ENCODE results near the gene PROCR.

Gene PROCR

DNA sequence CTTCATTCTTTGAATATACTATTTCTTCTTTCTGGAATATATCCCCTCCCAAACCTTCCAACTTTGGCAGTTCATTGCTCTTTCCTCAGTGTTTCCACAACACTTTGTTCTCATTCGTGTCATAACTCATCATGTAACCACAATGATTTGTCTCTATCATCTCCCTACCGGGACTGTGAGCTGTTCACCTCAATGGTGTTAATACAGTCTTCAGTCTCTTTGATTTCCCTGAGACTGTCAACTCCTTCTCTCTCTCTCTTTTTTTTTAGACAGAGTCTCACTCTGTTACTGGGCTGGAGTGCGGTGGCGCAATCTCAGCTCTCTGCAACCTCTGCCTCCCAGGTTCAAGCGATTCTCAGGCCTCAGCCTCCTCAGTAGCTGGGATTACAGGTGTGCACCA is 52.1 kb downstream of the PROCR start:
- no peak overlapping the region for H3K14ac ChIP-seq (ENCODE audit: low read length)
- WGBS, 2 donors (ENCODE audit: extremely low coverage in 2 of 2, insufficient read length in 2 of 2, insufficient replicate concordance in 1 of 2) = no CpG with 5 or more reads among the region's 5 CpGs
- H3K27ac ChIP-seq (replicated peaks; ENCODE audit: low read length) = no peak overlapping the region
- no peak for DNase-seq (ENCODE audit: low spot score)
- no peak overlapping the region for H3K18ac ChIP-seq (ENCODE audit: low read length)
- no peak overlapping the region for H3K9ac ChIP-seq (ENCODE audit: low read depth, low read length, poor library complexity)
- H2BK15ac ChIP-seq (ENCODE audit: low read length) = no peak overlapping the region
- no peak overlapping the region for H4K8ac ChIP-seq (ENCODE audit: low read depth, low read length)
- no peaks in the 10 kb centered on the region for H3K79me1 ChIP-seq (ENCODE audit: low read depth, low read length)
- H3K4me2 ChIP-seq (ENCODE audit: insufficient read depth, low read length, poor library complexity, severe bottlenecking) = no peak overlapping the region
- no peaks in the 10 kb centered on the region for H3K36me3 ChIP-seq (replicated peaks in 1 of 2; ENCODE audit: control insufficient read depth in 2 of 2, insufficient read depth in 2 of 2, low read length in 2 of 2)
- H4K91ac ChIP-seq (ENCODE audit: low read depth, low read length, poor library complexity) = no peak overlapping the region
- H3K4ac ChIP-seq (ENCODE audit: low read length) = no peak overlapping the region
- peaks cover 0 to 7% of the 10 kb centered on the region in 2 donors for H3K4me1 ChIP-seq (ENCODE audit: control insufficient read depth in 2 of 2, insufficient read depth in 1 of 2, low read depth in 1 of 2, low read length in 2 of 2)
- H3K27me3 ChIP-seq (ENCODE audit: control insufficient read depth in 3 of 3, insufficient read depth in 3 of 3, low read depth in 1 of 3, low read length in 3 of 3) = peaks cover 3 to 47% (median 15%) of the 10 kb centered on the region in 3 experiments
- no peak overlapping the region for H2AFZ ChIP-seq (ENCODE audit: low read length)
- no peak overlapping the region for H2BK5ac ChIP-seq (ENCODE audit: low read length)
- no peak overlapping the region for H2AK5ac ChIP-seq (ENCODE audit: low read depth, low read length)
- H3K23ac ChIP-seq (ENCODE audit: low read depth, low read length, poor library complexity) = no peak overlapping the region
- no peaks in the 10 kb centered on the region for H3K9me3 ChIP-seq (replicated peaks in 1 of 2; ENCODE audit: control insufficient read depth in 2 of 2, insufficient read depth in 1 of 2, low read depth in 1 of 2, low read length in 2 of 2)
- no peak overlapping the region for H2BK12ac ChIP-seq (ENCODE audit: low read length)
- H3K4me3 ChIP-seq (ENCODE audit: low read length in 2 of 2) = no peak overlapping the region
- H2BK120ac ChIP-seq (ENCODE audit: low read depth, low read length) = no peak overlapping the region

- no CpG with 5 or more reads among the region's 5 CpGs for WGBS, 2 donors (ENCODE audit: extremely low coverage in 2 of 2, insufficient read length in 2 of 2, insufficient replicate concordance in 1 of 2)
- no peak overlapping the region for H3K4me3 ChIP-seq (ENCODE audit: low read length in 2 of 2)
Observed at GRCh38 chr20:35224536-35224935, 52.7 kb downstream of the PROCR start.

DNA sequence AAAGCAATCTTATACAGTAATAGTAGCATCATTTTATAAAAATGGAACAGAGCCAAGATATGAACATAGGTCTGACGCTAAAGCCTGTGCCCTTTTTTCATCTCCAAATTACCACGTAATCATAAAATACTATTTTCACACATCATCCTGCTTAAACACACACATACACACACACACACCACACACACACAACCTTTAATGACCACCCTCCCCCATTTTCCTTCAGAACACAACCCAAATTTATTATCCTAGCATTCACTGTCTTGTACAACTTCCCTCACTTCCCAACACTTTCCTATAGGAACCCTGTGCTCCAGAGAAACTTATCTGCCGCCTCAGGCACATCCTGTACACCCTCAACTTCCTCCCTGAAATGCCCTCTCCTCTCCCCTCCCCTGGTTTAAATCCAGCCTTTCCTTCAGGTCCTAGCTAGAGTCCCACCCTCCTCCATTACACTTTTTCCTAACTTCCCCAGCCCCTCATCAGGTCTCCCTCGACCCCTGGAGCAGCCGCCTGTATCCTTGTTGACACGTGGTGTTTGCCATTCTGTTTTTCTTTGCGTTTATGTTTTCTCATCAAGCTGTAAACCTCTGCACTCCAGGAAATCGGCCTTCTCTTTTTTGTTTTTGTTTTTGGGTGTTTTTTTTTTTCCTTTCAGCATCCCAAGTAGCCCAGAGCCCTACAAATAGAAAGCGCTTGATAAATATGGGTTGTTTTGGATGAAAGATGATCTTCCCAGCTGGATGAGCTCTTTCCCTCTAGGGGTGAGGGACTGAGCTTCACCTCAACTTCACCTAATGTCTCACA is 53.6 kb downstream of the PROCR start:
- Histone ChIP-seq H3K9me3 (replicated peaks in 1 of 2; ENCODE audit: control insufficient read depth in 2 of 2, insufficient read depth in 1 of 2, low read depth in 1 of 2, low read length in 2 of 2) (no peaks in the 10 kb centered on the region), H3K14ac (ENCODE audit: low read length) (no peak overlapping the region), H2BK5ac (ENCODE audit: low read length) (no peak overlapping the region), H4K8ac (ENCODE audit: low read depth, low read length) (no peak overlapping the region), H3K4me3 (ENCODE audit: low read length in 2 of 2) (no peak overlapping the region), H3K18ac (ENCODE audit: low read length) (no peak overlapping the region), H3K9ac (ENCODE audit: low read depth, low read length, poor library complexity) (no peak overlapping the region), H3K27me3 (ENCODE audit: control insufficient read depth in 3 of 3, insufficient read depth in 3 of 3, low read depth in 1 of 3, low read length in 3 of 3) (peaks cover 3 to 58% (median 16%) of the 10 kb centered on the region in 3 experiments), H3K79me1 (ENCODE audit: low read depth, low read length) (no peaks in the 10 kb centered on the region), H3K4me2 (ENCODE audit: insufficient read depth, low read length, poor library complexity, severe bottlenecking) (no peak overlapping the region), H3K36me3 (replicated peaks in 1 of 2; ENCODE audit: control insufficient read depth in 2 of 2, insufficient read depth in 2 of 2, low read length in 2 of 2) (no peaks in the 10 kb centered on the region), H3K23ac (ENCODE audit: low read depth, low read length, poor library complexity) (no peak overlapping the region), H2BK120ac (ENCODE audit: low read depth, low read length) (no peak overlapping the region), H2AFZ (ENCODE audit: low read length) (no peak overlapping the region), H2AK5ac (ENCODE audit: low read depth, low read length) (no peak overlapping the region), H3K4me1 (ENCODE audit: control insufficient read depth in 2 of 2, insufficient read depth in 1 of 2, low read depth in 1 of 2, low read length in 2 of 2) (peaks cover 0 to 7% of the 10 kb centered on the region in 2 donors), H2BK12ac (ENCODE audit: low read length) (no peak overlapping the region), H3K27ac (replicated peaks; ENCODE audit: low read length) (no peak overlapping the region), H4K91ac (ENCODE audit: low read depth, low read length, poor library complexity) (no peak overlapping the region), H3K4ac (ENCODE audit: low read length) (no peak overlapping the region), H2BK15ac (ENCODE audit: low read length) (no peak overlapping the region)
- 100% methylated on average over 1 of the region's 9 CpGs; no CpG with 5 or more reads in 1 of the 2 donors for WGBS, 2 donors (ENCODE audit: extremely low coverage in 2 of 2, insufficient read length in 2 of 2, insufficient replicate concordance in 1 of 2)
- no peak for DNase-seq (ENCODE audit: low spot score)

More at GRCh38 chr20:35224536-35224935, 52.7 kb downstream of the PROCR start:
- no peak overlapping the region for H2BK15ac ChIP-seq (ENCODE audit: low read length)
- peaks cover 3 to 53% (median 16%) of the 10 kb centered on the region in 3 experiments for H3K27me3 ChIP-seq (ENCODE audit: control insufficient read depth in 3 of 3, insufficient read depth in 3 of 3, low read depth in 1 of 3, low read length in 3 of 3)
- no peaks in the 10 kb centered on the region for H3K79me1 ChIP-seq (ENCODE audit: low read depth, low read length)
- no peak overlapping the region for H3K4ac ChIP-seq (ENCODE audit: low read length)
- H3K9me3 ChIP-seq (replicated peaks in 1 of 2; ENCODE audit: control insufficient read depth in 2 of 2, insufficient read depth in 1 of 2, low read depth in 1 of 2, low read length in 2 of 2) = no peaks in the 10 kb centered on the region
- no peak overlapping the region for H3K18ac ChIP-seq (ENCODE audit: low read length)
- no peak overlapping the region for H2AFZ ChIP-seq (ENCODE audit: low read length)
- H2BK12ac ChIP-seq (ENCODE audit: low read length) = no peak overlapping the region
- no peak overlapping the region for H3K4me2 ChIP-seq (ENCODE audit: insufficient read depth, low read length, poor library complexity, severe bottlenecking)
- H2BK120ac ChIP-seq (ENCODE audit: low read depth, low read length) = no peak overlapping the region
- H4K8ac ChIP-seq (ENCODE audit: low read depth, low read length) = no peak overlapping the region
- H4K91ac ChIP-seq (ENCODE audit: low read depth, low read length, poor library complexity) = no peak overlapping the region
- H3K4me1 ChIP-seq (ENCODE audit: control insufficient read depth in 2 of 2, insufficient read depth in 1 of 2, low read depth in 1 of 2, low read length in 2 of 2) = peaks cover 0 to 7% of the 10 kb centered on the region in 2 donors
- H3K14ac ChIP-seq (ENCODE audit: low read length) = no peak overlapping the region
- H2BK5ac ChIP-seq (ENCODE audit: low read length) = no peak overlapping the region
- no peak for DNase-seq (ENCODE audit: low spot score)
- H3K9ac ChIP-seq (ENCODE audit: low read depth, low read length, poor library complexity) = no peak overlapping the region
- no peak overlapping the region for H3K27ac ChIP-seq (replicated peaks; ENCODE audit: low read length)
- H2AK5ac ChIP-seq (ENCODE audit: low read depth, low read length) = no peak overlapping the region
- no peak overlapping the region for H3K23ac ChIP-seq (ENCODE audit: low read depth, low read length, poor library complexity)
- no peaks in the 10 kb centered on the region for H3K36me3 ChIP-seq (replicated peaks in 1 of 2; ENCODE audit: control insufficient read depth in 2 of 2, insufficient read depth in 2 of 2, low read length in 2 of 2)

DNA sequence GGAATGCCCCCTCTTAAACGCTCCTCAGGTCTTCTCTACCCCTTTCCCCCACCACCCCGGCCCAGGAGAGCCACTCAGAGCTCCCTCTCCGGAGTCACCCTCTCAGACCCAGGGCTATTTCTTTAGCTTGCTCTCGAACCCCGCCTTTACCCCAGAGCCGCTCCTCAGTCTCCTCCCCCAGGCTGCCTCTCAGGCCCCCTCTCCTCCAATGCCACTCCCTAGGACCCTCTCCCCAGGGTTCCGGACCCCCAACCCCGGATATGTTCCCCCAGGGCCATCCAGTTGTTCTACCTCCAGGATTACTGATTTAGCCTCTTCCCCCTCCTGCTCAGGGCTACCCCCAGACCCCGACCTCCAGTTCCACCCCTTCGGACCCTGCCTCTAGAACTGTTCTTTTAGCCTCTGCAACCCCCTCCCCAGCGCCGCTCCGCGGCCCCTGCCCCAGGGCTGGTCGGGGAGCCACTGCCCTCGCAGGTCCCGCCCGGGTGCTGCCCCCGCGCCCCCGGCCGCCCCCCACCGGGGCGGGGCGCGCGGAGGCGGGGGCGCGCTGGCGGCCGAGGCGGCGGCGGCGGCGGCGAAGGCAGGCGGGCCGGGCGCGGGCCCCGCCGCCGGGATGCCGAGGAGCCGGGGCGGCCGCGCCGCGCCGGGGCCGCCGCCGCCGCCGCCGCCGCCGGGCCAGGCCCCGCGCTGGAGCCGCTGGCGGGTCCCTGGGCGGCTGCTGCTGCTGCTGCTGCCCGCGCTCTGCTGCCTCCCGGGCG is 54.4 kb downstream of the PROCR start, which contains the start of gene MMP24:
TSS of gene MMP24 (plus strand) at position 565 of the 758 bp plus-strand sequence. CDS start at position 614, 49 bp downstream.
- H3K4ac ChIP-seq (ENCODE audit: low read length) = no peak within 1 kb of the TSS
- peak within 1 kb of the TSS; percentile 70 for H2AFZ ChIP-seq (ENCODE audit: low read length)
- H3K4me3 ChIP-seq (ENCODE audit: low read length in 2 of 2) = peak within 1 kb of the TSS; percentile 30 to 65
- no peak within 1 kb of the TSS for H4K8ac ChIP-seq (ENCODE audit: low read depth, low read length)
- peaks cover 3 to 60% (median 16%) of the 10 kb centered on the region in 3 experiments for H3K27me3 ChIP-seq (ENCODE audit: control insufficient read depth in 3 of 3, insufficient read depth in 3 of 3, low read depth in 1 of 3, low read length in 3 of 3)
- no peak for DNase-seq (ENCODE audit: low spot score)
- H2BK5ac ChIP-seq (ENCODE audit: low read length) = no peak within 1 kb of the TSS
- no peak within 1 kb of the TSS for H2BK120ac ChIP-seq (ENCODE audit: low read depth, low read length)
- no peak within 1 kb of the TSS for H2BK12ac ChIP-seq (ENCODE audit: low read length)
- peak within 1 kb of the TSS; percentile 27 for H3K9ac ChIP-seq (ENCODE audit: low read depth, low read length, poor library complexity)
- no peaks in the 10 kb centered on the region for H3K79me1 ChIP-seq (ENCODE audit: low read depth, low read length)
- peak within 1 kb of the TSS; percentile 57 for H3K18ac ChIP-seq (ENCODE audit: low read length)
- no peak within 1 kb of the TSS for H3K14ac ChIP-seq (ENCODE audit: low read length)
- H2BK15ac ChIP-seq (ENCODE audit: low read length) = no peak within 1 kb of the TSS
- peak within 1 kb of the TSS; percentile 80 for H3K4me2 ChIP-seq (ENCODE audit: insufficient read depth, low read length, poor library complexity, severe bottlenecking)
- no CpG with 5 or more reads among the region's 70 CpGs for WGBS, 2 donors (ENCODE audit: extremely low coverage in 2 of 2, insufficient read length in 2 of 2, insufficient replicate concordance in 1 of 2)
- H4K91ac ChIP-seq (ENCODE audit: low read depth, low read length, poor library complexity) = no peak within 1 kb of the TSS
- no peak within 1 kb of the TSS for H3K27ac ChIP-seq (replicated peaks; ENCODE audit: low read length)
- peaks cover 0 to 7% of the 10 kb centered on the region in 2 donors for H3K4me1 ChIP-seq (ENCODE audit: control insufficient read depth in 2 of 2, insufficient read depth in 1 of 2, low read depth in 1 of 2, low read length in 2 of 2)
- H3K23ac ChIP-seq (ENCODE audit: low read depth, low read length, poor library complexity) = no peak within 1 kb of the TSS
- H3K36me3 ChIP-seq (replicated peaks in 1 of 2; ENCODE audit: control insufficient read depth in 2 of 2, insufficient read depth in 2 of 2, low read length in 2 of 2) = no peaks in the 10 kb centered on the region
- no peak within 1 kb of the TSS for H2AK5ac ChIP-seq (ENCODE audit: low read depth, low read length)
- H3K9me3 ChIP-seq (replicated peaks in 1 of 2; ENCODE audit: control insufficient read depth in 2 of 2, insufficient read depth in 1 of 2, low read depth in 1 of 2, low read length in 2 of 2) = no peaks in the 10 kb centered on the region
